ELR (cell line): Measurements from ENCODE around the gene TULP1.

Experiments
- DNase-seq: peaks from one replicate; pipeline ENCODE4 v3.0.0-alpha.2; 2015; ENCODE audit warnings: low read depth

The TULP1 gene

GRCh38 chr6:35465646-35466045 lies 47.0 kb downstream of the TULP1 start:
- DNase-seq: no peak

GRCh38 chr6:35463292-35463691 lies 49.4 kb downstream of the TULP1 start:
- no peak for DNase-seq

GRCh38 chr6:35461270-35461669 lies 51.4 kb downstream of the TULP1 start:
- no peak for DNase-seq

GRCh38 chr6:35457907-35458306 lies 54.8 kb downstream of the TULP1 start:
- DNase-seq: no peak

DNA sequence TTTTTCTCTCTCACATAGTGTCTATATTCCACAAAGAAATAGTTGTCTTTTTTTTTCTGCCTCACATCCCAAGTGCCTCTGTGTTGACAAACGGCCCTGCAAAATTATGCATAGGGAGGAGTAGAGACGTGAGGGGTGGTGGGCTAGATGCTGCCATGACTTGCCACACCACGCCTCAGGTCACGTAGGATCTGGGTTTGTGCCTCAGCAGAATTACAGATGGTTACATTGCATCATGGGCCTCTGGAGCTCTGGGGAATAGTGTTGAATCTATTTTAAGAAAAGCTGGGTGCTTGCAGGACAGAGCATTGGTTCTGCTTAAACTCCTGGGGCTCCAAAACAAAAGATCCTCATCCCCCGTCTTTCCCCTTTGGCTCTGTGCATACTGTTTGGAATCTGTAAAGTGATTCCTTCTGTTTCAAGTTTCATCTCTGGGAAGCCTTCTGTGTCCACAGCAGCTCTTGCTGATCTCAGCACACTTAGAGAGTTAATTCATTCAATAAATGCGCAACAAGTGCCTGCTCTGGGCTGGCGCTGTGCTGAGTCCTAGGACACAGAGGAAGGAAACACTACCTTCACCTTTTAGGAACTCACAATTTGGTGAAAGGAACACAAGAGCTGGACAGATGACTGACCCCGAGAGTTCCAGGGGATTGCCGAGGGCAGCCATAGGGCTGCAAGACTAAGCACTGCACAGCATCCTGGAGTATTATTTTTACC lies 58.1 kb downstream of the TULP1 start:
- no peak for DNase-seq

DNA sequence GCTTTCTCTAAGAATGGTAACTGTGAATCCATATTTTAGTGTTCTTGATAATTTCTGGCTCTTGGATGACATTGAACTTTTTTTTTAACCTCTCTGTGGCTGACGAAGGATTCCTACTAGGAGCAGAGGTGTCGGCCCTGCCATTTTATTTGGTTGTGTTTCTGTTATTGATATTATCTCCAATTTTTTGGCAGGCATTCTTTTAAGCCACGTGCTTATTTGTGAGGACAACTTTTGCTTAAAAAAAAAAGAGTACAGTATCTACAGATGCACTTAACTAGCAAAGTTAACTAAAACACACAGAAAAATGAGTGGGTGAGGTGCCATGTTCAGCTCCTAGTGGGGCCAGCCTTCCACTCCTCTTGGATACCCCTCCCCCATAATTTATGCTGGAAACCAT lies 59.5 kb downstream of the TULP1 start:
- DNase-seq: no peak

- peak; percentile 94 for DNase-seq
Observed at GRCh38 chr6:35452183-35453090, 60.3 kb downstream of the TULP1 start, which contains the start of gene FANCE. TSS of gene FANCE (plus strand) at chr6:35452338. CDS start at chr6:35452546, 208 bp downstream.

DNA sequence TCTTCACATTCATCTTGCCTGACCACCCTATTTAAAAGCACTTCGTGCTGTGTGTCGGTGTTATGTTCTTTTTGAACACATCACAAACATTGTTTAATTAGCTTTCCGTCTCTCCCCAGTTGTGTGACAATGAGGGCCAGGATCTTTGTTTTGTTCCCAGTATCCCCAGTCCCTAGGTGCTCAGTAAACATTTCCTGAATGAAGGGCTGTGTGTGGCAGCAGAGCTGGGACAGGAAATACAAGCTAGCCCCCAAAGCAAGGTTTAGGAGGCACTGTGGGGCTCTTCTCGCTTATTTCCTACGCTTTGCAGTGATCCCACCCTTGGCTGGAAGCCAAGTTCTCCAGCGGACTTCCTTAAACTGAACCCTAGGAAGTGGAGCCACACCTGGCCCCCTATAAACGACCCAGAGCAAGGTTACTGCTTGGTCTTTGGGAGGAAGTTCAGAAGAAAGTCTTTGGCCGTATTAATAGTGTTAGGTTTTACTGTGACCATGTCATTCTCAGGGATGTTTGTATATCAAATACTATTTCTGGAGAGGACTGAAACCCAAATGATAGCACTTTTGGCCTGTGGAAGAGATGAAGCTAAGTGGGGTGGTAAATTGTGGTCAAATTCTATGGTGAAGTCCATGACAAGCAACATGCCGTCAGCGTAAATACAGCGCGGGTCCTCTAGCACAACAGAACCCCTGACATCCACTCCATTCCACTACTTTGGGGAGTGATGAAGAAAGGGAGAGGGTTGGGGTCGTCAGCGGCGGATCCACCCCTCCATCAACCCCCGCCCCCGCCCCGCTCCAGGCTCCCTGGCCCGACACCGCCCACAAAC lies 61.1 kb downstream of the TULP1 start:
- peak; percentile 25 for DNase-seq

- DNase-seq: peak; percentile 89
Observed at GRCh38 chr6:35449287-35449881, 63.3 kb downstream of the TULP1 start.

DNA sequence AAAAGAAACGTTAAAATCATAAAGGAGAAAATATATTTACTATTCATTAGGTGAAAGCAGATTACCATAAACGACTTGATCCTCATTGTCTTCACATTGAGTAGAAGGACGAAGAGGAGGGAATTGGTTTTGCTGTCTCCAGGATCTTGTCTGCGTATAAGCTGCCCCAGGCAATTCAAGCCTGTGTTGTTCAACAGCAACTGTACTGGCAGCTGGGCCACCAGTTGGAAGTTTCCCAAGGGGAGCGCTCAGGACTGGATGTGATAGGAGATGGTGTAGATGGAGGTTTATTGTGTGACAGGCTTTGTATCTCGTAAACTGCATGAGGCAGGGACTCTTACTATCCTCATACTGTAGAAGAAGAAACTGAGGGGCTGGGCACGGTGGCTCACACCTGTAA lies 64.5 kb downstream of the TULP1 start:
- no peak for DNase-seq
